Gastroesophageal sphincter (tissue), 3 donors: Measurements from ENCODE around the gene NETO1.

Experiments
- CTCF ChIP-seq, 4 experiments: fragments of 200-600 bp in 2 of 4; fragments of 450-650 bp in 2 of 4; sonication (generic) in 1 of 4; IDR thresholded peaks; one replicate each; pipeline ENCODE4 v1.5.1; 2017 to 2019; ENCODE audit warnings: antibody characterized with exemption in 4 of 4, mild to moderate bottlenecking in 2 of 4, moderate library complexity in 2 of 4
- POLR2AphosphoS5 ChIP-seq: sonication (generic); formaldehyde crosslinking; IDR thresholded peaks from one replicate; pipeline ENCODE4 v1.6.1; 2017; ENCODE audit warnings: antibody characterized with exemption

DNA sequence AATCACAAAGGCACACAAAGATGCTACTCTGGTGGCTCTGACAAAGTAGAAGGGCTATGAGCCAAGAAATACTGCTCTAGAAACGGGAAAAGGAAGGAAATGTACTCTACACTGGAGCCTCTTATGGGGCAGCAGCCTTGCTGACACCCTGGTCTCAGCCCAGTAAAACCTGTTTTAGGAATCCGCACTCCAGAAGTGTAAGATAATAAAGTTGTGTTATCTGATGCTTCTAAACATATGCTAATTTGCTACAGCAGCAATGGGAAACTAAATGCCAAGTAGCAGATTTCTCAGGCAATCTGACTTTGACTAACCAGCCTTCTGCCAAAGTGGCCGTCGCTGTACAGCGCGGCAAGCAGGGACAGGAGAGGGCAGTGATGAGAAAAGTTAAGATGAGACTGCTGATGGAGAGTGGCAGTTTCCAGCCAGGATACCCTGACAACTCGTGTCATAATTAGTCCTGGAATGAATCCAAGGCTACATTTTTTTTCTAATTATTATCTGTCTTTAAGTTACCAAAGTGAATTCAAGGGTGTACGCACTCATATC, 99.0 kb downstream of the NETO1 start:
- TF ChIP-seq CTCF (IDR thresholded peaks at IDR 0.05) = no peak
- TF ChIP-seq POLR2AphosphoS5 = no peak
